Stimulated activated CD8-positive, alpha-beta memory T cell treated with anti-CD3 and anti-CD28 coated beads, Interleukin-7, amount 100 ng/mL, for 4 hours (primary cell): Measurements from ENCODE around the gene BGN.

Experiments
- DNase-seq, 2 donors: peaks; one replicate each; pipeline ENCODE4 v3.0.0-alpha.2; 2020; ENCODE audit warnings: low read depth in 2 of 2

Gene BGN

DNA sequence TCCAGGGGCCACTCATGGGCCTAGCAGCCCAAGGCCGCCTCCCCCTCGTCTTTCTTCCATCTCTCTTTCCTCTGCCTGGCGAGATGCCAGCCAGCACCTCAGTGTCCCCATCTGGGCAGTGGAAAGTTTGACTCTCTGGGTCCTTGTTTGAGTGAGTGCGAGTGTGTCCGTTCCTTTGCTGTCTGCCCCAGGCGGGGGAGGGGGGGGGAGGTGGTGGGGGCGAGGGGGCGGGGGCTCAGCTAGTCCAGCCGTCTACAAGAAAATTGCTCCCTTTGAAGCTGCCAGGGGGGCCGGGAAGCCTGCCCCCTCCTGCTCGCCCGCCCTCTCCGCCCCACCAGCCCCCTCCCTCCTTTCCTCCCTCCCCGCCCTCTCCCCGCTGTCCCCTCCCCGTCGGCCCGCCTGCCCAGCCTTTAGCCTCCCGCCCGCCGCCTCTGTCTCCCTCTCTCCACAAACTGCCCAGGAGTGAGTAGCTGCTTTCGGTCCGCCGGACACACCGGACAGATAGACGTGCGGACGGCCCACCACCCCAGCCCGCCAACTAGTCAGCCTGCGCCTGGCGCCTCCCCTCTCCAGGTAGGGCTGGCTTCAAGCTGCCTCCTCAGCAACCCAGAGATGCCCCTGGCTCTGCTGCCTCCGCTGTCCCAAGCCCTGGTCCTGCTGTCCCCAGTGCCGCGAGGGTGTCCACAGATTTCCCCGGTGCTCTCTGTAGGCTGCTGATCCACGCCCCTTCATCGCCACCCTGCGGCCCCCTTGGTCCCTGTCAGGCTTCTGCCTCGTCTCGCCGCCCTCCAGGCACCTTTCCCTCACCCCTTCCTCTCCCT is at the start of gene BGN:
BGN (plus strand) TSS at position 440 of the 821 bp plus-strand sequence. CDS start 9,652 bp downstream, outside the sequence.
- DNase-seq: no peak

DNA sequence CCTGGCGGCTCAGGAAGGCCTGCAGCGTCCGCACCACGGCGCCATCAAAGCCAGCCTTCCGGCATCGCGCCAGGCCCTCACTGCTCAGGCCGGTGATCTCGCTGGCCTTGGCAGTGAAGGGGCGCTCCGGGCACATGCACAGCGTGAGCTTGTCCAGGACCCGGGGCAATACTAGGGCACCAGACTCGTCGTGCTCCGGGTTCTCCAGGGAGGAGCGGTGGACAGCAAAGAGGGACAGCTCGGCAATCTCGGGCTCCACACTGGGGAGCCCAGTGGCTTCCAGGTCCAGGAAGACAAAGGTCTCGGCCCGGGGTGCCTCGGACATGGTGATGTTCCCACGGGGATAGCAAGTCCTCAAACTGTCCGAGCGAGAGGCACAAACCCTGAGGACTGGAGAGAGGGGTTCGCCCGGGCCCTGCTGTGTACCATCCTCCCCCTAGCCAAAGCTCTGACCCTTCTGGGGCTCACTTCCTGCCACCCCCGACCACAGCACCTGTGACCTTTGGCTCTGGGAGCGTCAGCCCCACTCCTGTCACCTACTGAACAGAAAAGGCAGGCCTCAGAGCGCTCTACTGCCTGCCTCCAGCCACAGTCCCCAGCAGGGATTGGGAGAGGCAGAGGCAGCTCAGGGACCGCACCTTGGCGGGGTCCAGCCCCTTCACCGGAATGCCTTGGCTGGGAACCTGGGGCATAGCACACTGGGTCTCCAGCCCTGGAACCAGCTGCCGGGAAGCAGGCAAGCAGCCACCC is 49.5 kb upstream of the BGN start:
- no peak for DNase-seq

DNA sequence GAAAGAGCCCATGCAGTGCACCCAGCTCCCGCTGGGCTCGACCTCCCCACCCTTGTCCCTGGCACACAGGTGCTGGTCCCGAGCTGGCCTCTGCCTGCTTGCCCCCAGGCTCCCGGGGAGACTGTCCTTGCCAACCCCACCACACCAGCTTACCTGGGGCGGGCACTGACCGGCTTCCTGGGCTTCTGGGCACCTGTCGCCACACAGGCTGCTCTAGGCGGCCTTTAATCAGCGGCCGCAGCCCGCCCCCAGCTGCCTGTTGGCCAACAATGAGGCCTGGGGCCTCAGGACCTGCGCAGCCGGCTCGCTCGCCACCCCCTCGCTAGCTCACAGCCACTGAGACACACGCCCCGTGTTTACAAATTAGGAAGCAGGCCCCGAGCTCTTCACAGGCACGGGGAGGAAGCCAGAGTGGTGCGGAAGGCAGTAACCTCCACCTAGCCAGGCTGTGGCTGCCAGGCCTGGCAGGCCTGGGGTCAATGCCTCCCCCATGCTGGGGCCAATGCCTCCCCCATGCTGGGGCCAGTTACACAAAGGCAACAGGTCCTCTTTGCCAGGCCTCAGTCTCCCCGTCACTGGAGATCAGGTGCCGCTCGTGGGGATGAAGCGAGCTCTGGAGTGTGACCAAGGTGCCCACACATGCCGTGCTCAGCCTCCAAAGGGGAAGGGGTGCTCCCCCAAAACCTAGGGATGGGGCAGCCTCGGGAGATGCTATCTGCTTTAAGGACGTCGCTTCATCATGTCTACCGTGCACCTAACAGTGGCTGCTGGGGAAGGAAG is 48.7 kb upstream of the BGN start, which contains the start of gene TREX2:
TREX2 (minus strand) TSS at position 201 of the 780 bp plus-strand sequence. CDS start 626 bp downstream, outside the sequence.
- DNase-seq: no peak

DNA sequence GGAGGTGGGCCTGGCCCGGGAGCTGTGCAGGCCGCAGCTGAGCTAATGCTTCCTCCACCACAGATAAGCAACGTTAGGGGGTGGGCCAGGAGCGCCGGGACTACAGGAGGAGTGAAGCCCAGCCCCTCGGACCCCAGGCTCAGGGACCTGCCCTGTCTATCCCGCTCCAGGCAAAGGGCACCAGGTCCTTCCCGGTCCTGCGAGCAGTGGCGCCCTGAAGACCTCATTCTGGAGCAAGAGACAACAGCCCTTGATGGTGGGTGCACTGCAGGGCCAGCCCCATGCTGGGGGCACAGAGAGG is 48.2 kb upstream of the BGN start:
- no peak for DNase-seq

DNA sequence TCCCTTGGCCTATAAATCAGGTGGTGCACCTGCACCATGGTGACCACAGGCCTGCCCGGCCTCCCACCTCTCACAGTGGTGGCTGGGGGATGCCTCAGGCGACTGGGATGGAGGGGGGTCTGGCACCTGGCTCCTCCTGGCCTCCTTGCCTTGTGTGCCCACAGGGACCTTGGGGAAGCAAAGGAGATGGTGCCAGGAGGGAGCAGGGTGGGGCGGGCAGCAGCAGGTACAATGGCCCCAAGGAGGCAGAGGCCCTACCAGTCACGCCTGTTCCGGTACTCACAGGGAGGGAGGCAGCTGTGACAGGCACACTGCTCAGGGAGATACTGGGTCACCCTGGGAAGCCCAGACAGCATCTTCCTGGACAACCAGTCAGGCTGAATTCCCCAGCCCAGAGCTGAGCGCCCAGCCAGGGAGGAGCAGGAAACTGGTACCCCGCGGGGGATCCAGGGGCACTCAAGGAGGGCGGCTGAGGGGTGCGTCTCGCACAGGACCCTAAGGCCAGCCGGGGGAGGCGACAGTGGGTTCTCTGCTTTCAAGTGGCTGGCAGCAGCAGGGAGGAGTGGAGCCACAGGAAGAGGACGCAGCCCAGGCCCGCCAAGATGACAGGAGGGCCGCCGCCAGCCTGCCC is 47.7 kb upstream of the BGN start:
- DNase-seq: no peak

DNA sequence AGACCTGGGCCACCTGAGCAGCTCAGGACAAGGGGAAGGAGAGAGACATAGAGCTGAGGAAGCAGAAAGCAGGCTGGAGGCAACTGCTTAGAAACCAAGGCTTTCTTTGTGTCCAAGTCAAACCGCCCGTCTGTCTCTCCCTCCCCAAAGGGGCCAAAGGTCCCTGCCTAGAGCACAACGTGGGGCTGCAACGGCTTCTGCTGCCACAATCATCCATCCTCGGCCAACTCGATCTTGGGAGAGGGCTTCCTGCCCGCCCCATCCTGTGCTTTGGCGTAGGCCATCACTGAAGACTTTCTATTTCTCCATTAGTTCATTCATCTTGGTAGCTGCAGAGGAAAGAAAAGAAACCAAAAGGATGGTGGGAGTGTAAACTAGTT is 47.2 kb upstream of the BGN start:
- no peak for DNase-seq

DNA sequence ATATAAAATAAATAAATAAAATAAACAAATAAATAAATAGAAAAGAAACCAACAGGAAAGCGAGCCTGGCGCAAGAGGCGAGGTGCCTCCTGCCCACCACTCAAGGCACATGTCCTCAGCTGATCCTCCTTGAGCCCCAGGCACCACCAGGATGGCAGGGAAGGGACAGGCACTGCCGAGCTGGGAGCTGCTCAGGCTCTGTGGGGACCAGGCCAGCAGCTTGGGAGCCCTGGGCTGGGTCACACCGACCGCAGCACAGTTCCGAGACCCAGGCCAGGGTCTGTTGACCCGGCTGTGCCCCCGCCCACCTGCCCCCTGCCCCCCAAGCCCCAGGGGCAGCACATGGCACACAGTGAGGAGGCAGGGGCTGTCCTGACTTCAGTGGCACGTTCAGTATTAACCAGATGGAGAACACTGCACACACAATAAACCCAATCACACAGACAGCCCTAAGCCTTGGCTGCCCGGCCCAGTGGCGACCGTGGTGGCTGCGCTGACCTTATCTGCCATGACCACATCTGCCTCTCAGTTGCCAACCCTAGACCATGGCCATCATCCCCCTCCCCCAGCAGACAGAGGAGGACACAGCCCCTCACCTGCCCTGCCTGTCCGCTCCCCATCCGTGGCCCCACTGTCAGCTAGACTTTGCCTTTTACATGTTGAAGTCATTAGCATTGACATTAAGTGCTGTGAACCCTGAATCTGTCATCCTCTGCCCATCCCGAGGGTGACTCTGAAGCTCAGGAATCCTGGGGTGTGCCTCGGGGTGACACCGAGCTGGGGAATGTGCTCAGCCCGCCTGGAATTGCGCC is 46.0 kb upstream of the BGN start:
- DNase-seq: no peak

DNA sequence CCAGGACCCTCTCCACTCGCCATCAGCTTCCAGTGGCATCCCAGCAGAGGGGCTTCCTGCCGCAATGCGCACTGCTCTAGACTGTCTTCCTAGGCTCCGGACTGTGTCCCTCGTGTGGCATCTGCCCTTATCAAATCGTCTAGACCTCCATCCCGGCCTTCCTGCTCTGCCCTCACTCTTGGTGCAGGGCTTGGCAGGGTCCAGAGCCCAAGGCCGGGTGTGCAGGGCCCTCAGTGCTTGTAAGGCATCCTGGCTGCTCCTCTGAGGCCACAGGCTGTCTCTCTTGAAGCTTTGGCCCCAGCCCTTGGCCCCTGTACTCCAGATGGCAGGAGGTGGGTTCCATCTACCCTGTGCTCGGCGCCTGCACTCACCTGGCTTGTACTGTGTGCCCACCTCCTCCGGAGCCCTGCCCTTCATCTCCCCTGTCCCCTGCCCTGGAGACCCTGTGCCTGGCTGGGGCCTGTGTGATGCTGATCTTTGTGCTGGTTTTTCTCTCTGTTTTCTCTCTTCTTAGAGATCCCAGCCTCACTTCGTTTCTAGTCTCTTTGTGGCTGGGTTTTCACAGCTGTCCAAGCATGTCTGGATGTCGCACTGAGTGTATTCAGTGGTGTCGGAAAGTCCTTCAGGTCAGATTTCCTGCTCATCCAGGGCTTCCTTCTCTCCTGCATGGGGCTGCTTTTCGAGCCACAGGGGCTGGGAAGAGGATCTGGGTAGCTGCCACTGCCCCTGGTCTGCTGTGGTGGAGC is 45.2 kb upstream of the BGN start:
- no peak for DNase-seq

DNA sequence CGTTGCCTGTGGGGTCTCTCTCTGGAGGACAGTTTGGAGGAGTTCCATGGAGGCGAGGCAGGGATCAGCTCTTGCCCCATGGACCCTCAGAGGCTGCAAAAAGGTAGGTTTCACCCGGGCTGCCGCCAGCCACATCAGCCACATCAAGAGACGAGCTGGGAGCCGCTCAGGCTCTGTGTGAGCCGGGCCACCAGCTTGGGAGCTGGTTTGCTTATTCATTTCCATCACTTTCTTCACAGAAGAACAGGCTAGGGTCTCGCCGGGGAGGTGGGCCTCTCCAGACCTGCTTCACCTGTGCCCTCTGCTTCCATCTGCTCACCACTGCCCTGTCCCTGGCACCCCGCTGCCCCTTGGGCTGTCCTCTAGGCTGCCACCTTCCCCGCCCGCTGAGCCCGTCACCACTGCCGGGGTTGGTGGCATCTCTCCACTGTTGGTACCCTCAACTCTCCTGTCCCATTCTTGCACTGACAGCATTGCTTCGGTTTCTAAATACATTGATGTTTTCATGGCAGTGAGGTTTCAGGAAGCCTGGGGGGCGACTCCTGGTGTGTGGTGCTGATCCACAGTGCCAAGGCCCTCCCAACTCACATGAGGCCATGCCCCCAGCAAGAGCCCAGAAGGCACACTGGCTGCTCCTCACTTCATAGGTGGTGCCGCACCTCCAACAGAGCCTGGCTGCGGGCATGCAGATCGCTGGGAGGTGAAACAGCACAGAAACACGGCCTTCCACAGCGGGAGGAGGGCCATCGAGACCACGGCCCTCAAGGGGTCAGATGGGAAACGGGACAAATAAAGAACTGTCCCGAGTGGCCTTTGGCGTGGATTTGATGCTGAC is 44.4 kb upstream of the BGN start:
- no peak for DNase-seq

DNA sequence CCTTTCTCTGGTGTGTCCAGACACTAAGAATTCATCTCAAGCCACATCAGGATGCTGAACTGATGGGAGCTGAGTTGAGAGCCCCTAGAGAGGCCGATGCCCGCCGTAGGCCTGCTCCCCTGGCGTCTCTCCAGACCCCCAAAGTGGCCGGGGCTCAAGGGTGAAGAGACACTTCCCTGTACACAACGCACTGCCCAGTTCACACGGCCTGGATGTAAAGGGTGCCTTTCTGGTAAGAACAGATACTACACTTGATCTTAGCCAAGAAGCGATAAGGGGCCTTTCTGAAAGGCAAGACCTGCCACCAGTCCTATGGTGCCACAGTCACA is 43.9 kb upstream of the BGN start:
- DNase-seq: no peak

DNA sequence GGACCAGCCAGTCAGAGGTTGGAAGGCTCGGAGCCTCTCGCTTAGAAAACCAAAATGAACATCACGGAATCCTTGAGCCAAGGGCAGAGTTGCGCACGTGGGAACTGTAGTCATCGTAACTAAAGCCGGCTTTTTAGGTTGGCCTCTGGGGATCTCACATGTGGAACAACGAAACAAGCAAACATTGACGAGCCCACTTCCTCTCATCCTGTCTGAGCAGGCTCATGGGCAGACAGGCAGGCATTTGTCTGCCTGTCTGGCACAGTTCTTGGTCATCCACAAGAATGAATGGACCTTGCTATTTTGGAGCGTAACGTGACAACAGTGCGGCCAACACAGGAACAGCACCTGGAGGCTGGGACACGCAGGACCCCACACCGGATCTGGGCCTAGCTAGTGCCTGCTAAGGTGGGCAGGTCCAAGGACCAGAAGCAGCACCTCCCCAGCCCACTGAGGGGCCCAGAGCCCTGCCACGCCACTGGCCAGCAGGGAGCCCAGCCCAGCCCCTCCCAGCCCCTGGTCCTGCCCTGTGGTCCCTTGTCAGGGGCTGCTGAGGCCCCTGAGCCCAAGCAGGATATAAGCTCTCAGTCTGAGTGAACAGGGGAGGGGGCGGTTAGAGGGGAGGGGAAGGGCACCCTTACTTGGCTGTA is 39.8 kb upstream of the BGN start:
- DNase-seq: no peak

DNA sequence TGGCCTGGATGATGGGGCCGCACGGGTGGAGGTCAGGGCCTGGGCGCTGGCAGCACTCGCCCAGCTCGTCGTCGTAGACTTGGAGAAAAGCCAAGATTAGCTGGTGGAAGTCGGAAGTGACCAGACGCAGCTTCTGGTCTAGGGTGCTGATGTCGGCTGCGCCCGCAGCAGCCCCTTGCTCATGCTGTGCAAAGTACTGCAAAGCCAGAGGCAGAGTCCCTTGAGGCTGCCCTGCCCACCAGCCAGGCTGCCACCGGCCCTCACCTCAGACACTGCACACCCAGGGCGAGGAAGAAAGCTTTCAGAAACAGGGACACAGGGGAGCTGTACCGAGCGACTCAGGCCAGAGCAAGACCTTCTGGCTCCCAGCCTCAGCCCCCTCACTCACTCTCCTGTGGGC is 39.2 kb upstream of the BGN start:
- DNase-seq: no peak

DNA sequence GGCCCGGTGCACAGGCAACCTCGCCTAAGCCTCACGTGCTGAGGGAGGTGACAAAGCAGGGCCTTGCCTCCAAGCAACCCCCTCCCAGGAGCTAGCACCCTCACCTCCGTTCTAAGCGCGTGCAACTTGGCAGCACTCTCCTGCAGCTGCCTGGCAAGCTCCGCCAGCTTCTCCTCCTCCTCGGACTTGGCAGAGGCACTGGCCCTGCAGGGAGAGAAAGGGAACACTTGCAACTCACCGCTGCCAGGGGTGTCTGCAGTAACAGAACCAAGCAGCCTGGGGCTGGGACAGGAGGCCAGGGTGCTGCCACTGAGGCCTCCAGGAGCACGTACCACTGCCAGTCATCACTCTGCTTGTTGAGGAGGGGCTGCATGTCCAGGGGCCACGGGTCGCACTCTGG is 38.6 kb upstream of the BGN start:
- no peak for DNase-seq

DNA sequence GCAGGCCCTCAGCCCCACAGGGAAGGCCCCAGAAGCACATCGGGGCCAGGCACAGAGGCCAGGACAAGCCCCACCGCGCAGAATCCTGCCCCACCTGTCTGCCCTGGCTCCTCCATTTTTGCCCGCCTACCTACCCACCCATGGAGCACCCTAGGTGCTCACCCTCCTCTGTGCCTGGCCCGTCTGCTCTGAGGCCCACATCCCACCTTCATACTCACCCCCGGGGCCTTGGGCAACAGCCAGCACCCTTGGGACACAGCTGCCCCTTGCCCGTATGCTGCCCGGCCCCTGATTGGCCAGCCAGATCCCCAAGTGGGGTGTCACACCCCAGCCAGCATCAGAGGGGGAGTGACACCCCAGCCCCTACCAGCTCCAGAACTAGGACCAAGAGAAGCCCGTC is 38.1 kb upstream of the BGN start:
- DNase-seq: no peak

DNA sequence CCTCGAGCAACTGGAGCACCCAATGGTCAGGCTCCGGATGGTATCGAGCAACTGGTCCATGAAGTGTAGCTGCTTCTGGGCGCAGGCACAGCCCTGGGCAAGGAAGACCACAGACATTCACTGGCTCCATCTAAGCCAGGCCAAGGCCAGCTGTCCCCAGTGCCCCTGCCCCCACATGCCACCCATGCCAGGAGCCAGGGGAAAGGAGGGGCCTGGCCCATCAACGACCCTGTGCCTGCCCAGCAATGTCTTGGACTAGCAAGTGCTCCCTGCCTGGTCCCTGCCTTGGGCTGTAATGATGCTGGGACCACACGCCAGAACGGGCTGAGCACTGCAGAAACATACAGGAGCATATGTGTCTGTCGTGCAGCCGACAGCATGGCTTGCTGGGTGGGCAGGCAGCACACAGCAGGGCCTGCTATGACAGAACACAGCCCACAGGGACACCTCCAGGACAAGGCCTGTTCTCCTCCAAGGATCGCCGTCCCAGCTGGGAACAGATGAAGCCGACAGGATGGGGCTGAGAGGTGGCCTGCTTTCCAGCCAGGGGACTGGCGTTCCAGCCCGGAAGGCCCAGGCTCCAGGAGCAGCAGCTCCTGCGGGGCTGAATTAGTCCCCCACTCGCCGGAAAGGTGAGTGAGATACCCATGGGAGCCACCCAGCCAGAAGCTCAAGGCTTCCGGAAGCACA is 37.5 kb upstream of the BGN start:
- DNase-seq: no peak

DNA sequence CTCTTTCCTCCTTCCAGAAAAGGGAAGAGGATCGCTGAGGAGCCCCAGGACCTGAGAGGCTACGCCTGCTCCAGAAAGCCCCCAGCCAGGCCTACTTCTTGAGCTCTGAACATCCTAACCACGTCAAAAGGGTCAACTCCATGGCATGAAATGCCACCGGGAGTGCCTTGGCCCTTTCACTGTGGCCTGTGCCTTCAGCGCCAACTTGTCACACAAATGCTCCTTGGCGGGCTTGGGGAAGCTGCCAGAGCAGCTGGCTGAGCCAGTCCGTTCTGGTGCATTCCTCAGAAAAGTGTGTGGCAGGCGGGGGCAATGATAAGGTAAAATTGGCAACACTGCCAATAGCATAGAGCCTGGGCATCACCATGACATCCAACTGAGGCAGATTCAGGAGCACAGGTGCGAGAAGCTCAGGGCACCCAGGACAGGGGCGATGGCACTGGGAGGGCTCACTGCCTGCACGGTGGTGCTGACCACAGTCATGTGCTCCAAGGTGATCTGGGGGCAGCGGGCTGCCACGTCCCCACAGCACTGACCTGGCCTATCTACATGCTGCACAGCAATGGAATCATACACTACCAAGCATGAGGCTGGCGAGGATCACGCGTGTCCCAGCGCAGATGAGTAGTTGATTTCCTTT is 36.8 kb upstream of the BGN start:
- DNase-seq: no peak

DNA sequence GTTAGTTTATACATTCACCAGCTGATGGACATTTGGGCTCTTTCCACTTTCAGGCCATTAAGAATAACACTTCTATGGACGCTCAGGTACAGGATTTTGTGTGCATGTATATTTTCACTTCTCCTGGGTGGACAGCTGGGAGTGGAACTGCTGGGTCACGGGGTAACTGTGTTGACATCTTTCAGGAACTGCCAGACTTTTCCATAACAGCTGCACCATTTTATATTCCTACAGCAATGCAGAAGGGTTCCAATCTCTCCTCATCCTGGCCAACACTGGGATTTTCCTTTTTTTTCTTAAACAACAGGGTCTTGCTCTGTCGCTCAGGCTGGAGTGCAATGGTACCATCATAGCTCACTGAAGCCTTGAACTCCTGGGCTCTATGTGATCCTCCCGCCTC is 36.3 kb upstream of the BGN start:
- DNase-seq: no peak

DNA sequence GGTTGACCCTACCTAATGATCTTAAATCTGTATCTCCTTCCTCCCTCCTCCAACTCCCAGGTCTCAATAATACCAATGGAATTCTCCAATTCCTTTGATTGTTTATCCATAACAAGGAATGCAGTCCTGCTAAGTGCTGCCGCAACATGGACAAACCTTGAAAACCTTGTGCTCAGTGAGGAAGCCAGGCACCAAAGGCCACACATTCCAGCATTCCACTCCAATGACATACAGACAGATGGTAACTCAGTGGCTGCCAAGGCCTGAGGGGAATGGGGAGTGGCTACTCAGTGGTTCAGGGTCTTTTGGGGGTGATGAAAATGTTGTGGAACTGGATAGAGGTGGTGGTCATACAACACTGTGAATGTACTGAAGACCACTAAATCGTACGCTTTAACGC is 34.8 kb upstream of the BGN start:
- no peak for DNase-seq
